ENCODE measurements around the gene IMPG1.

IMPG1 gene

DNA sequence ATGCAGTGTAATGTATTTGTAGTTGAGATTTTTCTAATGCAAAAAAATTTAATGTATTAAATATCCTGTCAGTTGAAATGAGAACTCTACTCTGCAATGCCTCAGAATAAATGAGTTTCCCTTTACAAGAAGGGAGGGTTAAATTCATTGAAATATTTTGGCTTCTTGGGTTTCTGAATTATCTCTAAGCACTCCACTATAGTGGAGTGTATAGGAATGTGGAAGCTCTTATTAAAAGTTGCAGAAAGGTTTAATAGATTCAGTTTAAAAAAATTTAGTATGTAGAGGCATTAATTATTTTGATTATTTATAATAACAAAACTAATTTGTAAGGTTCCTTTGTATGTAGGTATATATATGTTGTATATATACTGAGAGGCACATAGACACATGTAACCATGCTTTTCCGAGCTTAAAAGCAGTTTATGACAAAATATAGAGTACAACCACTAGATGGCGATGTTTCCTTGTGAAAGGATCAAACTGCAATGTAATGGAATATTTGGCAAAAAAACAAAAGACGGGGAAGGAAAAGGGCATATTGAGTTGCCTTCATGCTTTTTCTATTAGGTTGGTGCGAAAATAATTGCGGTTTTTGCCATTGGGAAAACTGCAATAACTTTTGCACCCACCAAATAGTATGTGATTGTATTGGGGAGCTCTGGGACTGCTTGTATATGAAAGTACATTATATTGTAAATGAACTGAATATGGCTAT is 179.2 kb downstream of the IMPG1 start:
- TF ChIP-seq, protein P1, sequence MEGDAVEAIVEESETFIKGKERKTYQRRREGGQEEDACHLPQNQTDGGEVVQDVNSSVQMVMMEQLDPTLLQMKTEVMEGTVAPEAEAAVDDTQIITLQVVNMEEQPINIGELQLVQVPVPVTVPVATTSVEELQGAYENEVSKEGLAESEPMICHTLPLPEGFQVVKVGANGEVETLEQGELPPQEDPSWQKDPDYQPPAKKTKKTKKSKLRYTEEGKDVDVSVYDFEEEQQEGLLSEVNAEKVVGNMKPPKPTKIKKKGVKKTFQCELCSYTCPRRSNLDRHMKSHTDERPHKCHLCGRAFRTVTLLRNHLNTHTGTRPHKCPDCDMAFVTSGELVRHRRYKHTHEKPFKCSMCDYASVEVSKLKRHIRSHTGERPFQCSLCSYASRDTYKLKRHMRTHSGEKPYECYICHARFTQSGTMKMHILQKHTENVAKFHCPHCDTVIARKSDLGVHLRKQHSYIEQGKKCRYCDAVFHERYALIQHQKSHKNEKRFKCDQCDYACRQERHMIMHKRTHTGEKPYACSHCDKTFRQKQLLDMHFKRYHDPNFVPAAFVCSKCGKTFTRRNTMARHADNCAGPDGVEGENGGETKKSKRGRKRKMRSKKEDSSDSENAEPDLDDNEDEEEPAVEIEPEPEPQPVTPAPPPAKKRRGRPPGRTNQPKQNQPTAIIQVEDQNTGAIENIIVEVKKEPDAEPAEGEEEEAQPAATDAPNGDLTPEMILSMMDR (IDR thresholded peaks at IDR 0.05): no peak
- no peaks in the 10 kb centered on the region for H3K9me3 ChIP-seq
- H3K36me3 ChIP-seq: no peaks in the 10 kb centered on the region
- H3K4me3 ChIP-seq (ENCODE audit: low read depth in 1 of 2, low read length in 1 of 2): no peak overlapping the region
- no peaks in the 10 kb centered on the region for H3K27me3 ChIP-seq
- H3K4me1 ChIP-seq (ENCODE audit: control insufficient read depth in 1 of 2, insufficient read depth in 1 of 2, low read depth in 1 of 2, low read length in 1 of 2): no peaks in the 10 kb centered on the region
- H3K27ac ChIP-seq: no peak overlapping the region

DNA sequence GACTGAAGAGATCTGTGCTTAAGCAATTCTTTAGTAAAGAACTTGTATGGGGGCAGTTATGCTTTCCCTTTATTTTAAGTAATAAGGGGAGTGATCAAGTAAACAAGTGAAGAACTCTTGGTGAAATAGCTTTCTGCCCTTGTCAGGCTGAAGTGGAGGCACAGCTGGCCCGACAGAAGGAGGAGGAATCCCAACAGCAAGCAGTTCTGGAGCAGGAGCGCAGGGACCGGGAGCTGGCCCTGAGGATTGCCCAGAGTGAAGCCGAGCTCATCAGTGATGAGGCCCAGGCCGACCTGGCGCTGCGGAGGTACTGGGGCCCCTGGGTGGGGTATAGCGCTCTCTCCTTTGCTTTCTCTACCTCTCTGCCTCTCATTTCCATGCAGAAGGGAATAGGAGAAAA is 180.1 kb downstream of the IMPG1 start:
- no peaks in the 10 kb centered on the region for H3K4me1 ChIP-seq (ENCODE audit: control insufficient read depth in 1 of 2, insufficient read depth in 1 of 2, low read depth in 1 of 2, low read length in 1 of 2)
- H3K36me3 ChIP-seq: no peaks in the 10 kb centered on the region
- H3K4me3 ChIP-seq (ENCODE audit: low read depth in 1 of 2, low read length in 1 of 2): no peak overlapping the region
- no peak overlapping the region for H3K27ac ChIP-seq
- no peaks in the 10 kb centered on the region for H3K9me3 ChIP-seq
- no peaks in the 10 kb centered on the region for H3K27me3 ChIP-seq
- TF ChIP-seq, protein P1 (IDR thresholded peaks at IDR 0.05): no peak

DNA sequence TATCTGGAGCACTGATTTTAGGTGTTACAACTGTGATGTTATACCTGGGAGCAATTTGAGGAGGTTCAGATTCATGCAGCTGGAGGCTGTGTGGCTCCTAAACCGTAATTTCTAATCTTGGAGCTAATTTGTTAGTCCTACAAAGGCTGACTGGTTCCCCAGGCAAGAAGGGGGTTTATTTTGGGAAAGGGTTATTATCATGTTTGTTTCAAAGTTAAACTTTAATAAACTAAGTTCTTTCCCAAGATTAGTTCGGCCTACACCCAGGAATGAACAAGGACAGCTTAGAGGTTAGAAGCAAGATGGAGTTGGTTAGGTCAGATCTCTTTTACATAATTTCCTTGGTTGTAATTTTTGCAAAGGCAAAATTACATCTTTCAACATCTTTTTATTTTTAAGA is 187.6 kb downstream of the IMPG1 start:
- Histone ChIP-seq H3K27me3 (no peaks in the 10 kb centered on the region), H3K27ac (no peak overlapping the region), H3K9me3 (no peaks in the 10 kb centered on the region), H3K36me3 (no peaks in the 10 kb centered on the region), H3K4me3 (ENCODE audit: low read depth in 1 of 2, low read length in 1 of 2) (no peak overlapping the region), H3K4me1 (ENCODE audit: control insufficient read depth in 1 of 2, insufficient read depth in 1 of 2, low read depth in 1 of 2, low read length in 1 of 2) (no peaks in the 10 kb centered on the region)
- TF ChIP-seq, protein P1 (IDR thresholded peaks at IDR 0.05): no peak

DNA sequence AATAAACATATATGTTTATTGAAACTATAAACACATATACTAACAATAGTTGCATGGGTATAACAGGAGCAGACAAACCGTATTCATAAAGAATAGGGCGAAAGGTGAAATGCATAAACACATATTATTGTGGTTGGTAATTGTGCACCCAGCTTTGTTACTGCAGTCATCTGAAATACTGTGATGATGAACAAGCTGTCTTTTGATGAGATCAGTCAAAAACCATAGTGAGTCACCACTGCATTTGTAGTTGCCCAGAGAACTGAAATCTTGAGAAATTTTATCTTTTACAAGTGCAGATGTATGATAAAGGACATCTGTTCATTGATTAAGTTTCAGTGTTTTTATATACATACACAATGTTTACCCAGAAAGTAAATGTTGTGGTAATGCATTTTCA is 189.7 kb downstream of the IMPG1 start:
- no peak overlapping the region for H3K4me3 ChIP-seq (ENCODE audit: low read depth in 1 of 2, low read length in 1 of 2)
- H3K4me1 ChIP-seq (ENCODE audit: control insufficient read depth in 1 of 2, insufficient read depth in 1 of 2, low read depth in 1 of 2, low read length in 1 of 2): no peaks in the 10 kb centered on the region
- H3K27me3 ChIP-seq: no peaks in the 10 kb centered on the region
- no peaks in the 10 kb centered on the region for H3K9me3 ChIP-seq
- H3K27ac ChIP-seq: no peak overlapping the region
- TF ChIP-seq, protein P1 (IDR thresholded peaks at IDR 0.05): no peak
- no peaks in the 10 kb centered on the region for H3K36me3 ChIP-seq

DNA sequence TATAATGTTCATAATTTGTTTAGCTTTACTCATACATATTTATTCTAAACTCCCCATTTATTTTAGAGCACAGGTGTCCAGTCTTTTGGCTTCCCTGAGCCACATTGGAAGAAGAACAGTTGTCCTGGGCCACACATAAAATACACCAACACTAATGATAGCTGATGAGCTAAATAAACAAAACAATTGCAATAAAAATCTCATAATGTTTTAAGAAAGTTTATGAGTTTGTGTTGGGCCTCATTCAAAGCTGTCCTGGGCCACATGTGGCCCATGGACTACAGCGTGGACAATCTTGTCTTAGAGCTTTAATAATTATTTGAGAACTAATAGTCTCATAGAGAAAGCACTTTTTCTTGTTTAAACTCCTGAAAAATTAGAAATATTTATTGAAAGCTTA is 192.2 kb downstream of the IMPG1 start:
- H3K27ac ChIP-seq: no peak overlapping the region
- TF ChIP-seq, protein P1 (IDR thresholded peaks at IDR 0.05): no peak
- no peaks in the 10 kb centered on the region for H3K9me3 ChIP-seq
- H3K4me3 ChIP-seq (ENCODE audit: low read depth in 1 of 2, low read length in 1 of 2): no peak overlapping the region
- no peaks in the 10 kb centered on the region for H3K36me3 ChIP-seq
- no peaks in the 10 kb centered on the region for H3K27me3 ChIP-seq
- H3K4me1 ChIP-seq (ENCODE audit: control insufficient read depth in 1 of 2, insufficient read depth in 1 of 2, low read depth in 1 of 2, low read length in 1 of 2): no peaks in the 10 kb centered on the region

All from neutrophil (primary cell).